ENCODE results near the gene PLCH1.

GRCh38 chr3:155743606-155744005 lies 1.3 kb downstream of the PLCH1 start:
- TF ChIP-seq SIN3A (IDR thresholded peaks at IDR 0.05; ENCODE audit: borderline replicate concordance, insufficient read depth, low read length): no peak
- no peak for TF ChIP-seq POLR2AphosphoS5 (IDR thresholded peaks at IDR 0.05; ENCODE audit: low read depth, low read length)
